LHCN-M2 (cell line): ENCODE results near the gene PPP6R1. TPM values are rescaled to one million over a fixed set of nuclear protein-coding genes. Genes with fewer than 3 reads are reported as not detected.

Experiments
- DNase-seq: peaks from one replicate; pipeline ENCODE4 v3.0.0-alpha.2; 2012; ENCODE audit warnings: low read depth
- total RNA-seq: library from RNA; depleted of rRNA; stranded (reverse); fragments of >200 nt; gene quantifications from 2 replicates; pipeline ENCODE4 v1.2.3, GENCODE V29; 2014

PPP6R1 gene
- total RNA-seq, 1 experiment from 2014 or later = 61.4 TPM

GRCh38 chr19:55279770-55280643 is 21.2 kb upstream of the PPP6R1 start, which contains the start of gene HSPBP1:
Gene HSPBP1, minus strand, starts transcription at chr19:55280110. Its CDS starts 502 bp downstream, at chr19:55279608.
- DNase-seq = peak; percentile 91

DNA sequence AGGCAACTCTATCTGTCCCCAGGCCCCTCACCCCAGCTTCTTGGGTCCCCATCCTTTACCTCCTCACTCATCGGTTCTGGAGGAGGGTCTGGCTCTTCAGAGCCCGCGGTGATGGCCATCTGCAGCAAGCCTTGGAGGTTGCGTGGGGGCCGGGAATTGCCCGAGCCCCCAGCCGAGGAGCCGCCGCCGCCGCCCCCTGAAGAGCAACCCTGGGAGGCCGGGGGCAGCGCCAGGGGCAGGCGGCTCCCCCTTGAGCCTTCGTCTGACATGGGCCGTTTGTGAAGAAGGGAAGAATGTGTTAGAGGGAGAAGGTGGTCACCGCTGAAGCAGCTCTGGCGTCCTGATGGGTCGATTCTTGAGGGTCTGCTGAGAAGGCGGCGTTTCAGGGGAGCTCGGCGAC is 20.5 kb upstream of the PPP6R1 start:
- no peak for DNase-seq

DNA sequence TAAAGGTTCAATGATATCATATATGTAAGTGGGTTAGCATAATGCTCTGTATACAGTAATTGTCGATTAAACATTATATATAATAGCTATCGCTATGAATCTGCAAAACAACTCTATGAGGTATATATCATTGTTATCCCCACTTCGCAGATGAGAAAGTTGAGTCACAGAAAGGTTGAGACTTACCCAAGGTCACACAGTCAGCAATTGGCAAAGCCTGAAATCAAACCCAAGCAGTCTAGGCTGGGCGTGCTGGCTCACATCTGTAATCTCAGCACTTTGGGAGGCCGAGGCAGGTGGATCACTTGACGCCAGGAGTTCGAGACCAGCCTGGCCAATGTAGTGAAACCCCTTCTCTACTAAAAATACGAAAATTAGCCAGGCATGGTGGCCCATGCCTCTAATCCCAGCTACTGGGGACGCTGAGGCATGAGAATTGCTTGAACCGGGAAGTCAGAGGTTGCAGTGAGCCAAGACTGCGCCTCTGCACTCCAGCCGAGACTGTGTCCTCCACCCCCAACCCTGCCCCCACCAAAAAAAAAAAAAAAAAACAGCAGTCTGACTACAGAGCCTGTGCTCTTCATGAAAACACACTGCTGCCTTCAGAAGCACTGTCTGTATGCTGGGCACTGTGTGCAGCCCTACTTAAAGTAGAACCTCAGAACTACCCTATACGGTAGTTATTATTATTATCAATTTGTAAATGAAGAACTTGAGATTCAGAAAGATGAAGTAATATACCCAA is 19.7 kb upstream of the PPP6R1 start:
- no peak for DNase-seq

GRCh38 chr19:55277494-55277893 is 18.7 kb upstream of the PPP6R1 start:
- no peak for DNase-seq

DNA sequence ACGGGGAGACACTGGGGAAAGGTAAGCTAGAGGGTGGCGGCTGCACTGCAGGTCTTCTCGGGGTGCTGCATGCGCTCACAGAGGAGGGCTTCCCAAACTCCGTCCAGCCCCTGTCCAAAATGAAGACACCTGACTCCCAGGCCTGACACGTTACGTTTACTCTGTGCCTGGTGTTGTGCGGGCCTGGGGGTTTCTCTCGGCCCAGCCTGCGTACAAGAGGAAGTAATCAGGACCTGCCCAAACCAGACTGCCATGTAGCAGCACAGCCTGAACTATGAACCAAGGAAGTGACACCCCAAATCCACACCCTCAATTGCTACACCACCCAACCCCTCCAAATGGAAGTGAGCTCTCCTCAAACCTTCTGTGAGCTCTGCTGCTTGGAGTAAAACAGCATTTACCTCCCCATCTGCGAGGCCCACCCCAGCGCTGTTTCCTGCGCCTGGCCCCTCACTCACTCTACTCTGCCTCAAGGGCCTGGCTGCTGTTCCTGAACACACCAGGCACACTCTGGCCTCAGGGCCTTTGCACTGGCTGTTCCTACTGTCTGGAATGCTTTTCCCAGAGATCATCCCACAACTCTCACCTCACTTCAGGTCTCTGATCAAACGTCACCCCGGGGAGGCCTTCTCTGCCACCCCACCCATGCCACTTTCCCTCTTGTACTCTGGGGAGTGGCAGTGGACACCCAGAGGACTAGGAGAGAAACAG is 18.1 kb upstream of the PPP6R1 start:
- no peak for DNase-seq

- no peak for DNase-seq
Measured at GRCh38 chr19:55275851-55276719, 17.3 kb upstream of the PPP6R1 start.

DNA sequence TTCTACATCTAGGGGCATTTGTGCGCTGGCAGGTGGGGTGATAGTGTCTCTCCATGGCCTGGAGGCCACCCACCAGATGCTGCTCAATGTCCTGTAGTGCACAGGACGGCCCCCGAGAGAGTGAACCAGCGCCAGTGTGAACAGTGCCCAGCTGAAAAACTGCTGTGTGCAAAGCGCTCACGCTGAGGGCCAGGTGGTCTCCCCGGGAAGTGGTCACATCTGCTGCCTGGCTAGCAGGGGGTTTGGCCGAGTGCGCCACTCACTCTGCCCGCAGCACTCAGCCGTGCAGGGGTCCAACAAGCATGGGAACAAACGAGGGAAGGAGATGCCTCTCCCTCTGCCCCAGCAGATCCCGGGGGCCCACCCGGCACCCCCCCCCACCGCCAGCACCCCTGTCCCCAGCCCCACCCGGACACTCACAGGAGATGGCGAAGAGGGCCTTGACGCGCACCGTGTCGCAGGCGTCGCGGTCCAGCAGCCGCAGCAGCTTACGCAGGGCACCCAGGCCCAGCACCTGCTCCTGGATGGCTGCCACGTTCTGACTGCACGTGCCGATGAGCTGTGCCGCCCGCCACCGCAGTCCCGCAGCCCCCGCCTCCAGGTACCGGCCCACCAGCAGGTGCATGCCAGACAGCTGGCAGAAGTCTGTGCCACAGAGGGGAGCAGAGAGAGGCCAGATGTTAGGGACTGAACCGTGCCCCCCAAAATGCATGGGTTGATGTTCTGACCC is 15.3 kb upstream of the PPP6R1 start:
- no peak for DNase-seq

DNA sequence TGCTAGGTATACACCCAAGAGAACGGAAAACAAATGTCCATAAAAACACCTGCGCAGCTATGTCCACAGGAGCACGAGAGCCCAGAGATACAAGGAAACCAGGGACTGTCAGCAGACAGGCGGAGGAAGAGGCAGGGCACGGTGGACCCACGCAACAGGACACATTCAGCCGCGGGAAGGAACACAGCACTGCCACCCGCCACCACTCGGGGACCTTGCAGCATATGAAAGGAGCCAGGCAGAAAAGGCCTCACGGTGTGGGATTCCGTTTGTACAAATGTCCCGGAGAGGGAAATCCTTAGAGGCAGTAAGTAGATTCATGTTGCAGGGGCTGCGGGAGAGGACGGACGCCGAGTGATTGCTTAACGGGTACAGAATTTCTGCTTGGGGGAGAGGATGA is 13.3 kb upstream of the PPP6R1 start:
- DNase-seq = no peak

DNA sequence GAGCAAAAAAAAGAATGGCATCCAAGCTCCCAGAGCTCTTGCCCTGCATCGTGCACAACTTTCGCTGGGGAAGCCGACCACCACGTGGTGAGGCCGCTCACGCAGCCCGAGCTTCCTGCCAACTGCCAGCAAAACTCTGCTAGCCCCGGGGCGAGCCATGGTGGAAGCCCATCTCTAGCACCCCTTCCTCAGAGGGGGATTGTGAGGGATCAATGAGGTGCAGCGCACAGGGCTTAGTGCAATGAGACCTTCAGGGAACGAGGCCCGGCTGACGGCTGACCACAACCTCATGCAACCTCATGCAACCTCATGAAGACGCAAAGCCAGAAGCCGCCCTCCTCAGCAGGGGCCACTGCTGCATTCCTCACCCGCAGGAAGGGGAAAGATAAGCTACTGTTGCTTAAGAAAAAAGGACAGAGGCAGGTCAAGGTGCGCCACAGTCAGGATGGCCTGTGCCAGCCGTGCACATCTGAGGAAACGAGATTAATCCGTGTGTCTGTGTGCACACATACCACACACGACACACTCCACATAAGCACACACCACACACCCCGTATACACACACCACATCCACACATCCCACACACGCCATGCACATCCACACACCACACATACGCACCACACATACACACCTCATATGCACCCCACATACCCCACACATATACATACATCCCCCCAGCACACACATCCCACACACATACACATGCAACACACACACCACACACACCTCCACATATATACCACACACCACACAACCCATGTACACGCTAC is 11.5 kb upstream of the PPP6R1 start:
- no peak for DNase-seq

- DNase-seq = no peak
Measured at GRCh38 chr19:55269299-55269698, 10.5 kb upstream of the PPP6R1 start.

GRCh38 chr19:55266840-55267239 is 8.0 kb upstream of the PPP6R1 start:
- no peak for DNase-seq

DNA sequence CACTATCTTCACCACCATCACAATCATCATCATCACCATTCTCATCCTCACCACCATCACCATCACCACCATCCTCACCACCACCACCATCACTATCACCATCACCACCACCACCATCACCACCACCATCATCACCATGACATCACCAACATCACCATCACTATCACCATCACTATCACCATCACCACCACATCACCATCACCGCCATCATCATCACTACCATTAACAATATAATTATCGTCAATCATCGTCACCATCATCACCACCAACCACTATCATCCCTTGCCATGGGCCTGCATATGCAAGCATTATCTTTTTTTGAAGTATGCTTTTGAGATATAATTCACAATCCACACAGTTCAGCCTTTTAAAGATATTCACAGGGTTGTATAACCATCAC is 7.6 kb upstream of the PPP6R1 start:
- DNase-seq = no peak

GRCh38 chr19:55265723-55266386 is 7.0 kb upstream of the PPP6R1 start:
- DNase-seq = no peak

DNA sequence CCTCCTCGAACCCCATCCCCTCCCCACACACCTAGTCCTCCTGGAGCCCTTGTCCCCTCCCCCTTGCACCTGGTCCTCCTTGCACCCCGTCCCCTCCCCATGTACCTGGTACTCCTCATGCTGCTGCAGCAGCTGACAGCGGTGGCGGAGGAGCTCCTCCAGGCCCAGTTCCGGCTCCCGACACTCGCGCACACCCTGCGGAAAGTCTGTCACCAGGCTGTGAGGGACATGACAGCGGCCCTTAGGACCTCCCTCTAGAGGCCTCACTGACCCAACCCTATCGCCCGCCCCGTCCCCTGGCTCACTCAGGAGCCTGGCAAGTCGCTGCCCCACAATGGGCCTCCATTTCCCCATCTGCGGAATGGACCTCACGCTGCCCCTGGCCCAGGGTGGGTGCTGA is 6.4 kb upstream of the PPP6R1 start:
- no peak for DNase-seq

DNA sequence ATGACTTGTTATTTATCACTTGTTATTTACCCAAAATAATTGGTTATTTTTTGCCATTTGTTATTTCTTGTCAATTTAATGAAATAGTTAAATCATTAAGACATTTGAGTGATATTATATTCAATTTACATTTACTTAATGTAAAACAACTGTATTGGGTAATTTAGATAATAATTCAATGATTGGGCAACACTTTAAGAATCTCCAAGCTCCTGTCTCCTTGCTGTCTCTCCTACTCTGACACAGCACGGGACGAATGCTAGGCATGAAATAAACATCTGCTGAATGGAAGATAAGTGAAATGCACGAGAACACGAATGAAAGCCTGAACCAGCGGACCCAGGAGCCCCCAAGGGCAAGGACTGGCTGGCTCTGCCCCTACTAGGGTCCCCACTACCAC is 5.7 kb upstream of the PPP6R1 start:
- DNase-seq = no peak

DNA sequence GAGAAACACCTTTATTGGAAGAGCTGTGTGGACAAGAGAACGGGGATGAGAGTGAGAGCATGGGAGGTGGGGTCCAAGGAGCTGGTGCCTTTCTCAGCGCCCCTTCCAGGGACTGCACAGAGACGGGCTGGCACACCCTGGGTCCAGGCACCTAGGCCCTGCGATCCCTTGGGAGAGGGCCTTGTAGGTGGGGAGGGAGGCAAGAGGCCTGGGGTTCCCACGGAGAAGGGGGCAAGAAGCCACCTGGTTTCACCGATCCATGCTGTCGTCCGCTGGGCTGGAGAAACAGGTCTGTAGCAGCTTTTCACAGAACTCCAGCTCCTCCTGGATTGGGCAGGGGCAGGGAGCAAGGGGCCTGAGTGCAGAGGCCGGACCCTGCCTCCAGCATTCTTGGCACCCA is 3.5 kb upstream of the PPP6R1 start:
- DNase-seq = no peak

- no peak for DNase-seq
Measured at GRCh38 chr19:55261671-55262126, 2.9 kb upstream of the PPP6R1 start.

GRCh38 chr19:55259540-55260210 is 858 bp upstream of the PPP6R1 start:
- DNase-seq = no peak

GRCh38 chr19:55258476-55258827 is 365 bp downstream of the PPP6R1 start:
- DNase-seq = no peak
